ENCODE data around the gene MYO18B.

Gene MYO18B

GRCh38 chr22:25695146-25695545 is 46.8 kb upstream of the MYO18B start:
- TF ChIP-seq FOXP2 (optimal IDR thresholded peaks at IDR 0.05; ENCODE audit: borderline replicate concordance, extremely low read depth, extremely low read length, insufficient read depth), result no peak
- no peak for TF ChIP-seq SIN3A (IDR thresholded peaks at IDR 0.05; ENCODE audit: borderline replicate concordance, insufficient read depth, low read length)
- TF ChIP-seq REST (IDR thresholded peaks at IDR 0.05; ENCODE audit: insufficient read depth in 1 of 2, low read depth in 2 of 2, low read length in 2 of 2), result no peak
- TF ChIP-seq POLR2AphosphoS5 (IDR thresholded peaks at IDR 0.05; ENCODE audit: low read depth, low read length), result no peak
- TF ChIP-seq TAF1 (IDR thresholded peaks at IDR 0.05; ENCODE audit: borderline replicate concordance, insufficient read depth, low read length), result no peak

- TF ChIP-seq POLR2AphosphoS5 (IDR thresholded peaks at IDR 0.05; ENCODE audit: low read depth, low read length) (no peak), SIN3A (IDR thresholded peaks at IDR 0.05; ENCODE audit: borderline replicate concordance, insufficient read depth, low read length) (no peak)
These were observed 45.2 kb upstream of the MYO18B start for GRCh38 chr22:25696763-25697162.

GRCh38 chr22:25697181-25697664 is 44.8 kb upstream of the MYO18B start:
- TF ChIP-seq TAF1 (IDR thresholded peaks at IDR 0.05; ENCODE audit: borderline replicate concordance, insufficient read depth, low read length) (no peak), REST (IDR thresholded peaks at IDR 0.05; ENCODE audit: insufficient read depth in 1 of 2, low read depth in 2 of 2, low read length in 2 of 2) (no peak)

- no peak for TF ChIP-seq TAF1 (IDR thresholded peaks at IDR 0.05; ENCODE audit: borderline replicate concordance, insufficient read depth, low read length)
- no peak for TF ChIP-seq FOXP2 (optimal IDR thresholded peaks at IDR 0.05; ENCODE audit: borderline replicate concordance, extremely low read depth, extremely low read length, insufficient read depth)
- TF ChIP-seq REST (IDR thresholded peaks at IDR 0.05; ENCODE audit: insufficient read depth in 1 of 2, low read depth in 2 of 2, low read length in 2 of 2), result no peak
- no peak for TF ChIP-seq POLR2AphosphoS5 (IDR thresholded peaks at IDR 0.05; ENCODE audit: low read depth, low read length)
- TF ChIP-seq SIN3A (IDR thresholded peaks at IDR 0.05; ENCODE audit: borderline replicate concordance, insufficient read depth, low read length), result no peak
These were observed 44.0 kb upstream of the MYO18B start for GRCh38 chr22:25697978-25698377.

- TF ChIP-seq REST (IDR thresholded peaks at IDR 0.05; ENCODE audit: insufficient read depth in 1 of 2, low read depth in 2 of 2, low read length in 2 of 2) (no peak), FOXP2 (optimal IDR thresholded peaks at IDR 0.05; ENCODE audit: borderline replicate concordance, extremely low read depth, extremely low read length, insufficient read depth) (no peak), POLR2AphosphoS5 (IDR thresholded peaks at IDR 0.05; ENCODE audit: low read depth, low read length) (no peak)
These were observed 43.5 kb upstream of the MYO18B start for GRCh38 chr22:25698461-25698860.

Measured in PFSK-1 (cell line).